Measurements from ENCODE around the gene NLGN1.

DNA sequence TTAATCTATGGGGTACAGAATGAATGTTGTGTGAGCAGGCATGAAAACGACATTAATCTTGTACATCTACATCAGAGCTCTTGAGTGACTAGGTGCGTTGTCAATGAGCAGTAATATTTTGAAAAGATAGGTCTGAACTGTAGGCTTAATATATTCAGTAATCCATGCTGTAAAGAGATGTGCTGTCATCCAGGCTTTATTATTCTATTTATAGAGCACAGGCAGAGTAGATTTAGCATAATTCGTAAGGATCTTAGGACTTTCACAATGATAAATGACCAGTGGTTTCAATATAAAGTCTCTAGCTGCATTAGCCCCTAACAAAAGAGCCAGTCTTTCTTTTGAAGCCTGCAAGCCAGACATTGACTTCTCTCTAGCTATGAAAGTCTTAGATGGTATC, 43.0 kb downstream of the NLGN1 start:
- TF ChIP-seq, protein P1, sequence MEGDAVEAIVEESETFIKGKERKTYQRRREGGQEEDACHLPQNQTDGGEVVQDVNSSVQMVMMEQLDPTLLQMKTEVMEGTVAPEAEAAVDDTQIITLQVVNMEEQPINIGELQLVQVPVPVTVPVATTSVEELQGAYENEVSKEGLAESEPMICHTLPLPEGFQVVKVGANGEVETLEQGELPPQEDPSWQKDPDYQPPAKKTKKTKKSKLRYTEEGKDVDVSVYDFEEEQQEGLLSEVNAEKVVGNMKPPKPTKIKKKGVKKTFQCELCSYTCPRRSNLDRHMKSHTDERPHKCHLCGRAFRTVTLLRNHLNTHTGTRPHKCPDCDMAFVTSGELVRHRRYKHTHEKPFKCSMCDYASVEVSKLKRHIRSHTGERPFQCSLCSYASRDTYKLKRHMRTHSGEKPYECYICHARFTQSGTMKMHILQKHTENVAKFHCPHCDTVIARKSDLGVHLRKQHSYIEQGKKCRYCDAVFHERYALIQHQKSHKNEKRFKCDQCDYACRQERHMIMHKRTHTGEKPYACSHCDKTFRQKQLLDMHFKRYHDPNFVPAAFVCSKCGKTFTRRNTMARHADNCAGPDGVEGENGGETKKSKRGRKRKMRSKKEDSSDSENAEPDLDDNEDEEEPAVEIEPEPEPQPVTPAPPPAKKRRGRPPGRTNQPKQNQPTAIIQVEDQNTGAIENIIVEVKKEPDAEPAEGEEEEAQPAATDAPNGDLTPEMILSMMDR (IDR thresholded peaks at IDR 0.05) = no peak
- no peak for TF ChIP-seq POLR2A (IDR thresholded peaks at IDR 0.05)

Data from heart left ventricle (tissue), 13 donors.